Measurements from ENCODE around the gene NELL1. TPM values are rescaled to one million over a fixed set of nuclear protein-coding genes. Genes with fewer than 3 reads are reported as not detected.

Gene NELL1
- total and polyA plus RNA-seq, 2 donors from 2014 or later: 0.31 to 14.8 TPM

DNA sequence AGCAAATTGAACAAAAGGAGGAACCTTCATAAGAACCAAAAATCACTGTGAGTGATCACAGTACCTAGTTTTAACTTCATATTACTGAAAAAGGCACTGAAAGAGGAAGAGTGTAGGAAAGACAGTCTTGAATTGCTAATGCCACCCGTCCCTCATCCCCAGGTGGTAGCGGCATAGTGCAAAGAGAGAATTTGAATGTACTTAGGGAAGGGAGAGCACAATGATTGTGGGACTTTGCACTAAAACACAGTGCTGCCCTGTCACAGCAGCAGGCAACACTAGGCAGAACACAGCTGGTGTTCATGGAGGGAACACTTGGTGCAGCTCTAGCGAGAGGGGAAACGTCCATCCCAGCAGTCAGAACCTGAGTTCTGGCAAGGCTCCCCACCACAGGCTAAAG, 807.2 kb downstream of the NELL1 start:
- H3K27me3 ChIP-seq (ENCODE audit: control insufficient read depth, insufficient read depth, low read length): no peaks in the 10 kb centered on the region
- H3K27ac ChIP-seq (ENCODE audit: low read depth in 2 of 2, low read length in 2 of 2): no peak overlapping the region
- intact Hi-C loops (cut with DNase I): no loop called here
- H3K36me3 ChIP-seq (ENCODE audit: control insufficient read depth in 2 of 3, insufficient read depth in 3 of 3, low read length in 3 of 3): no peaks in the 10 kb centered on the region
- DNase-seq (no peak), FAIRE-seq (no peak)
- H3K9ac ChIP-seq (ENCODE audit: low read length in 3 of 3): no peak overlapping the region
- peaks cover 0 to 4% (median 0%) of the 10 kb centered on the region in 3 donors for H3K4me1 ChIP-seq (ENCODE audit: control insufficient read depth in 2 of 3, insufficient read depth in 2 of 3, low read depth in 1 of 3, low read length in 3 of 3)
- no peak overlapping the region for H3K4me3 ChIP-seq (ENCODE audit: low read length in 3 of 3)
- no peaks in the 10 kb centered on the region for H3K9me3 ChIP-seq (ENCODE audit: control insufficient read depth in 2 of 3, insufficient read depth in 1 of 3, low read length in 3 of 3)
- TF ChIP-seq CTCF (IDR thresholded peaks at IDR 0.05; ENCODE audit: borderline replicate concordance, extremely low read depth, insufficient read depth): no peak

DNA sequence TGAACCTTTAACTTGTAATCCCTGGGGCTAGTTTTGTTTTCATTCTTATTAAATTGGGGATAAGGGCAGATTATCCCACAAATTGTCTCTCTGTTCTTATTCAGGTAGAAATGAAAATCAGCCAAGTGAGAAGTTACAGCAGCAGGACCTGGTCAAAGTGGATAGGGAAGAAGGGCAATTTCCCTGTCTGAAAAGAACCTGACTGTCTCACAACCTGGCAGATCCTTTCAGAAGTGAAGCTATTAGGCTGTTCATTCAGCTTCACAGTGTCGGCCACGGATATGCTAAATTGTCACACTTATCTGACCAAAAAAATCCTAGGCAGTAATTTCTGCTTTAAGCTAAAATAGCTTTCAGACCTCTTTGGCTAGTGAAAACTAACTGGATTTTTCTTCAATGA, 810.9 kb downstream of the NELL1 start:
- intact Hi-C loops (cut with DNase I): no loop called here
- Histone ChIP-seq H3K9me3 (ENCODE audit: control insufficient read depth in 2 of 3, insufficient read depth in 1 of 3, low read length in 3 of 3) (no peaks in the 10 kb centered on the region), H3K27me3 (ENCODE audit: control insufficient read depth, insufficient read depth, low read length) (no peaks in the 10 kb centered on the region), H3K36me3 (ENCODE audit: control insufficient read depth in 2 of 3, insufficient read depth in 3 of 3, low read length in 3 of 3) (no peaks in the 10 kb centered on the region), H3K4me1 (ENCODE audit: control insufficient read depth in 2 of 3, insufficient read depth in 2 of 3, low read depth in 1 of 3, low read length in 3 of 3) (no peaks in the 10 kb centered on the region), H3K27ac (ENCODE audit: low read depth in 2 of 2, low read length in 2 of 2) (peak overlapping the region in 1 of 2 donors; percentile 23), H3K4me3 (ENCODE audit: low read length in 3 of 3) (peak overlapping the region in 1 of 3 donors; percentile 10), H3K9ac (ENCODE audit: low read length in 3 of 3) (no peak overlapping the region)
- FAIRE-seq: no peak
- no peak for TF ChIP-seq CTCF (IDR thresholded peaks at IDR 0.05; ENCODE audit: borderline replicate concordance, extremely low read depth, insufficient read depth)
- peak in 2 of 5 donors; percentile 5 to 14 for DNase-seq

DNA sequence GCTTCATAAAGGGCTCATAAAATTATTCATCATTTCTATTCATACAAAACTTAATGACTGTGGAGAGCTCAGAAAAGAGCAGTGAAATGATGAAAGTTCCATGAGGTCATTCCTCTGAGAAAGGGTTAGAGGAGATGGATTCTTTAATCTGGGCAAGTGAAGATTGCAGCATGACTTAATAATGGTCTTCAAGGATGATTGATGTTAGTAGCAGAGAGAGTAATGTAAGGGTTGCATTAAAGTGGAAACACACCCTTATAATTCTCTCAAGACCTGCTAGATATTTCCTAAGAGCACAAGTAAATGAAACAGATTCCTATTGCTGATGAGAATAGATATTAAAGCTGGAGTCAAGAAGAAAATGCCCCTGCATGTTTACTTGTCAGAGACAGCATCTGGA, 811.9 kb downstream of the NELL1 start:
- Histone ChIP-seq H3K27ac (ENCODE audit: low read depth in 2 of 2, low read length in 2 of 2) (no peak overlapping the region), H3K36me3 (ENCODE audit: control insufficient read depth in 2 of 3, insufficient read depth in 3 of 3, low read length in 3 of 3) (no peaks in the 10 kb centered on the region), H3K9me3 (ENCODE audit: control insufficient read depth in 2 of 3, insufficient read depth in 1 of 3, low read length in 3 of 3) (no peaks in the 10 kb centered on the region), H3K4me1 (ENCODE audit: control insufficient read depth in 2 of 3, insufficient read depth in 2 of 3, low read depth in 1 of 3, low read length in 3 of 3) (no peaks in the 10 kb centered on the region), H3K27me3 (ENCODE audit: control insufficient read depth, insufficient read depth, low read length) (no peaks in the 10 kb centered on the region), H3K4me3 (ENCODE audit: low read length in 3 of 3) (no peak overlapping the region), H3K9ac (ENCODE audit: low read length in 3 of 3) (no peak overlapping the region)
- intact Hi-C loops (cut with DNase I): no loop called here
- DNase-seq: no peak
- FAIRE-seq: no peak
- no peak for TF ChIP-seq CTCF (IDR thresholded peaks at IDR 0.05; ENCODE audit: borderline replicate concordance, extremely low read depth, insufficient read depth)

DNA sequence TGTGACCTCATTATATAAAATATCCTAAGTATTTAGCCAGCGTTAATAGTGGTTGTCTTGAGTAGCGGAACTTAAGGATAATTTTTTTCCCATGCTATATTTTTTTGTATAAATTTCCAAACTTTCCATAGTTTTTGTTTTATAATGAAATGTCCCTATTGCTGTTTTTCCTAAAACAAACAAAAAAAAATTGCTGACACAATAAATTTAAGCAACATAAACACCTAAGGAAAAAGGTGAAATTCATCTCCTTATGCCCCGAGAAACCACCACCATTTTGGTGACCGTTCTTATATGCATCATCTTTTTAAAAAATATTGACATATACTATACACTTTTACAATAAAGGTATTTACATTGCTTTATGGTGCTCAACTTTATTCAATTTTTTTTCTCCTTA, 814.7 kb downstream of the NELL1 start:
- Histone ChIP-seq H3K9me3 (ENCODE audit: control insufficient read depth in 2 of 3, insufficient read depth in 1 of 3, low read length in 3 of 3) (no peaks in the 10 kb centered on the region), H3K4me3 (ENCODE audit: low read length in 3 of 3) (no peak overlapping the region), H3K9ac (ENCODE audit: low read length in 3 of 3) (no peak overlapping the region), H3K27me3 (ENCODE audit: control insufficient read depth, insufficient read depth, low read length) (no peaks in the 10 kb centered on the region), H3K27ac (ENCODE audit: low read depth in 2 of 2, low read length in 2 of 2) (no peak overlapping the region), H3K4me1 (ENCODE audit: control insufficient read depth in 2 of 3, insufficient read depth in 2 of 3, low read depth in 1 of 3, low read length in 3 of 3) (no peaks in the 10 kb centered on the region), H3K36me3 (ENCODE audit: control insufficient read depth in 2 of 3, insufficient read depth in 3 of 3, low read length in 3 of 3) (no peaks in the 10 kb centered on the region)
- intact Hi-C loops (cut with DNase I): no loop called here
- FAIRE-seq (no peak), DNase-seq (no peak)
- TF ChIP-seq CTCF (IDR thresholded peaks at IDR 0.05; ENCODE audit: borderline replicate concordance, extremely low read depth, insufficient read depth): no peak

Data from kidney (tissue), 14 donors.